Stimulated activated CD4-positive, alpha-beta T cell treated with anti-CD3 and anti-CD28 coated beads, Interleukin-15, amount 100 ng/mL, for 48 hours (primary cell): ENCODE results near the gene SERPINB12.

Experiments
- DNase-seq, 2 donors: peaks; one replicate each; pipeline ENCODE4 v3.0.0-alpha.2; 2020; ENCODE audit warnings: low read depth in 2 of 2

Gene SERPINB12

DNA sequence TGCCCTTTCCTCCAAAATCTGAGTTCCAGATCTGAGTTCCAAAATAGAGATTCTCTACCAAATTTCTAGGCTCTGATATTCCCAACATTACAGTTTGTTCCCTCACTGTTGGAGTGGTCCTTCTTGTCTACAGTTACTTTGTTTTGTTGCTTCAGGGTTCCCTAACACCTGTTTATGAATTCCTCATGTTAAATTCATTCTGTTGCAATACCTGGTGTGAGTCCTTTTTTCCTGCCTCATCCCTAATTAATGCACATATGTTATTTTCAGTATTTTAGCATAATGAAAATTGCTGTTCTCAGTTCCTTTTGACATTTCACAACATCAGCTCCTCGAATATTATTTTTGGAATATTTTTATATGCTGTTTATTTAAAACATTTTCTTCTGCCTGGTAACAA lies 61.2 kb downstream of the SERPINB12 start:
- DNase-seq: no peak

GRCh38 chr18:63603772-63604171 lies 61.6 kb downstream of the SERPINB12 start:
- no peak for DNase-seq

DNA sequence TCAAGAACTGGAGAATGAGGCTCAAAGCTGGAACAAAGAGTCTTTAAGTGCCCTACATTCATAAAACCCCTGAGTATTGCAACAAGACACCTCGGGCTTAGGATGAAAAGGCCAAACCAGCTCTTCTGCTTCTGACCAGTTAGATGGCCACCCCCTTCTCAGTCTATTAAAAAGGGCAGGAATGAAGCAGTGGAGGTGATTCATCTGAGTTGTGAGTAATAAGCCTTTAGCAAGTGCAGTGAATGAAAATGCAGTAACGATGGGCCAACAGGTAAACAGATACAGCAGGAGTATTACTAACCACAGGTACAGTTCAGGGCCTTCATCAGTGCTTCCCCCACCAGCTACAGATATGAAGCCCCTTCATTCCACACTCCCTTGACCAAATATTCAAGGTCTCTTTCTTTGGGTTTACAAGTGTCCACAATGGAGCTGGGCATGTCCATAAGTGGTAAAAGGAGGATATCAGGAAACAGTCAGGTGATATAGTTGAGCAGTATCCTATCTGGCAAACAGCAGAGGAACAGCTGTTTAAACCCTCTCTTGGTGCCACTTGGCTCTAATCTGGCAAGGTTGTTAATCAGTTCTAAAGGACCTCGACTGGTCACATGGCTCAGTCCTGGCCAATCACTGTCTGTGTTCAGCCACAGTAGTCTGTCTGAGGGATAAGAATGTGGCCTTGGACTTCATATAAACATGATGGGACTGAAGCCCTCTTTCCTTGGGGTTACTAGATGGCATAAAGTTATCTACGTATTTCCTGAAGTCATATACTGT lies 62.8 kb downstream of the SERPINB12 start:
- DNase-seq: no peak

DNA sequence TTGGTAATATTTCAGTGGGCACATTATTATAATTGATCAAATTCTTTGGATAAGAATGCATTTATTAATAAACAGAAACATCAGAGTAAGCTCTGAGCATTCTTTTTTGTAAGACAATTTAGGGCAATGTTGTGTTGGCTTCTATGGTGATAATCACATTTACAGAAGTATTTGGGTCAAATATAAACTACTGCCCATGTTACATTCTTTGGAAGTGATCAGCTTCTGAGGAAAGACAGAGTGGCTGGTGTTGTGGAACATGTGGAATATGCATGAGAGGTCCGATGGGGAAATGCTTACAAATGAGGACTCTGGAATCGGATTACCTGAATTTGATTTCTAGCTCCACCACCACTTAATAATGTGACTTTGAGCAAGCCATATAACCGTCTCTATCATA lies 64.4 kb downstream of the SERPINB12 start:
- no peak for DNase-seq

GRCh38 chr18:63613420-63613819 lies 71.3 kb downstream of the SERPINB12 start:
- DNase-seq: no peak

DNA sequence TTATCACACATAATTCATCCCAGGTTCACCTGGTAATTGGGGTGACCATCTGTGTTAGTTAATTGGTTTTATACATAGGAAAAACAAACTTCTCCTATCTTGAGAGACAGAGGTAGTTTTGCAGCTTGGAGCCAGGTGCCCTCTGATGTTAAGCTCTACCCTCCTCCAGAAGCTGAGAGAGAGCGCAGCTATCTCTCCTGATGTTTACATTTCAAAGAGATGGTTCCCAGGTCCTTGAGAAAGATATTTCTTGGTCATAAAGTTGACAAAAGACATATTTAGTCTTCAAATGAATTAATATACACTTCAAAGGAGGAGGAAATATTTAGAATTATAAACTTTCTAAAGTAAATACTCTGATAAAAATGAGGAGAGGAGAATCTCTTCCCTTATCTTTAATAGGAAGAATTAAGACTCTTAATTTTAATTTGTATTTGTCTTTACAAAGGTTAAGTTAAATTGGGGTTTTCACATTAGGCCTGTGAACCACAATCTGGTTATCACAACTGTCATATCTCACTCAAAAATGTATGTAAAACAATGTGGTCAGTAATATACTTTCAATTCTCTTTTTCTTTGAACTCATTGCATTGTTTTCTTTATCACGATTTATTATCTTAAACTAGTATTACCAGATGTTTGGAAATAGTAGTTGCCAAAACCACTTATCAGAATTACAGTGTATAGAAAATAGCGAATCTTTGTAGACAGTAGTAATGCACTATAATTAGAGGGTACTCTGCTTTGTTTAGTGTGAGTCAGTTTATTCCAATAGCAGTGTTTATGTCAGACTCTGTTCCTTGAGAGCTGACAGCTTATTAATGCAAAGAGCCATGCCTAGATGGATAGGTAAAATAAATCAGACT lies 75.1 kb downstream of the SERPINB12 start:
- no peak for DNase-seq

- DNase-seq: no peak
These were observed 75.7 kb downstream of the SERPINB12 start for GRCh38 chr18:63617915-63618234.
